ENCODE results near the gene SYT1. TPM values are rescaled to one million over a fixed set of nuclear protein-coding genes. Genes with fewer than 3 reads are reported as not detected.

SYT1 gene
- total RNA-seq, 1 experiment from 2014 or later: 15.8 TPM

DNA sequence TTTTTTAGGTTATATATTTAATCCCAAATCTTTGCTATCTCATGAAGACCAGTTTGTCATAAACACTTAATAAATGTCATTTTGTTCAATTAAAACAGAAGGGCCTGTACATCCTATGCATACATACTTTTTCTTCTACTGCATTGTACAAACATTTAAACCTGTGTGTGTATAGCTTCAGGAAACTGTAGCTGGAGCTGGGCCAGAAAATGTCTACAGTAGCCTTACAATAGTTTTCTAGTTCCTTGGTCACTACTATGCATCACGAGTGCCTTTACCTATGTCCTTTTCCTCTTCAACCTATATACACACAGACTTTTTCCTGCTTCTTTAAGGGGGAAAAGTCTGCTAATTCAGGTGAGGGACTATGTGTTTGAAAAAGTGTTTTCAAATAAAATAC, 523.4 kb downstream of the SYT1 start:
- Histone ChIP-seq H3T11ph (ENCODE audit: low read length) (no peak overlapping the region), H3K27me3 (ENCODE audit: insufficient read depth, low read length) (no peaks in the 10 kb centered on the region), H3K4ac (ENCODE audit: low read depth, low read length) (no peak overlapping the region), H2BK120ac (ENCODE audit: low read depth, low read length, poor library complexity, severe bottlenecking) (no peak overlapping the region), H3K79me2 (ENCODE audit: insufficient read depth, low read length) (no peaks in the 10 kb centered on the region), H3K4me1 (ENCODE audit: insufficient read depth, low read length) (no peaks in the 10 kb centered on the region), H4K5ac (ENCODE audit: insufficient read length, low read depth, low read length) (no peak overlapping the region), H3K9ac (ENCODE audit: extremely low read depth, insufficient read length, low read length) (no peak overlapping the region), H3K4me2 (ENCODE audit: insufficient read depth, insufficient read length, low read length) (no peak overlapping the region), H2BK15ac (ENCODE audit: low read depth, low read length) (no peak overlapping the region), H2BK12ac (ENCODE audit: insufficient read length, low read depth, low read length) (no peak overlapping the region), H2AK5ac (ENCODE audit: insufficient read length, low read length) (no peak overlapping the region), H2BK20ac (ENCODE audit: low read depth, low read length, poor library complexity, severe bottlenecking) (no peak overlapping the region), H3K79me1 (ENCODE audit: insufficient read depth, low read depth, low read length, poor library complexity, severe bottlenecking) (no peaks in the 10 kb centered on the region), H4K91ac (ENCODE audit: insufficient read length, low read depth, low read length) (no peak overlapping the region), H3K27ac (ENCODE audit: insufficient read length, low read depth, low read length) (no peak overlapping the region), H3K14ac (ENCODE audit: insufficient read depth, low read length) (no peak overlapping the region), H3K18ac (ENCODE audit: insufficient read length, low read depth, low read length) (no peak overlapping the region), H3K23me2 (ENCODE audit: insufficient read length, low read depth, low read length, poor library complexity, severe bottlenecking) (no peaks in the 10 kb centered on the region), H3K23ac (ENCODE audit: insufficient read length, low read depth, low read length) (no peak overlapping the region), H4K8ac (replicated peaks; ENCODE audit: insufficient read length, low read depth, low read length) (no peak overlapping the region), H4K20me1 (ENCODE audit: control insufficient read depth, insufficient read depth, insufficient read length) (no peaks in the 10 kb centered on the region), H2BK5ac (ENCODE audit: insufficient read length, low read length) (no peak overlapping the region), H3K56ac (ENCODE audit: insufficient read length, low read depth, low read length) (no peak overlapping the region), H3K9me3 (ENCODE audit: control insufficient read depth, low read depth, low read length) (no peaks in the 10 kb centered on the region), H2AFZ (ENCODE audit: low read length) (no peak overlapping the region)
- no peak for DNase-seq
- Mint-ChIP-seq H3K27ac (no peak overlapping the region), H3K27me3 (ENCODE audit: low read depth) (no peaks in the 10 kb centered on the region), H3K4me3 (no peak overlapping the region), H3K36me3 (ENCODE audit: insufficient read depth in 1 of 3, low read depth in 3 of 3) (no peaks in the 10 kb centered on the region; a peak in 1 of 7 replicates), H3K4me1 (no peaks in the 10 kb centered on the region), H3K9me3 (no peaks in the 10 kb centered on the region)
- TF ChIP-seq, protein P1, sequence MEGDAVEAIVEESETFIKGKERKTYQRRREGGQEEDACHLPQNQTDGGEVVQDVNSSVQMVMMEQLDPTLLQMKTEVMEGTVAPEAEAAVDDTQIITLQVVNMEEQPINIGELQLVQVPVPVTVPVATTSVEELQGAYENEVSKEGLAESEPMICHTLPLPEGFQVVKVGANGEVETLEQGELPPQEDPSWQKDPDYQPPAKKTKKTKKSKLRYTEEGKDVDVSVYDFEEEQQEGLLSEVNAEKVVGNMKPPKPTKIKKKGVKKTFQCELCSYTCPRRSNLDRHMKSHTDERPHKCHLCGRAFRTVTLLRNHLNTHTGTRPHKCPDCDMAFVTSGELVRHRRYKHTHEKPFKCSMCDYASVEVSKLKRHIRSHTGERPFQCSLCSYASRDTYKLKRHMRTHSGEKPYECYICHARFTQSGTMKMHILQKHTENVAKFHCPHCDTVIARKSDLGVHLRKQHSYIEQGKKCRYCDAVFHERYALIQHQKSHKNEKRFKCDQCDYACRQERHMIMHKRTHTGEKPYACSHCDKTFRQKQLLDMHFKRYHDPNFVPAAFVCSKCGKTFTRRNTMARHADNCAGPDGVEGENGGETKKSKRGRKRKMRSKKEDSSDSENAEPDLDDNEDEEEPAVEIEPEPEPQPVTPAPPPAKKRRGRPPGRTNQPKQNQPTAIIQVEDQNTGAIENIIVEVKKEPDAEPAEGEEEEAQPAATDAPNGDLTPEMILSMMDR (conservative IDR thresholded peaks at IDR 0.05): no peak
- no CpG with 5 or more reads among the region's 1 CpG for WGBS (ENCODE audit: extremely low coverage, insufficient read length, low lambda C conversion rate)

Measured in H9 (cell line).